Type B pancreatic cell (in vitro differentiated cells): ENCODE measurements around the gene MT1E. TPM values are rescaled to one million over a fixed set of nuclear protein-coding genes. Genes with fewer than 3 reads are reported as not detected.

Experiments
- DNase-seq: peaks from one replicate; pipeline ENCODE4 v3.0.0; 2021; ENCODE audit warnings: mixed read lengths; ENCODE audit not compliant: unreplicated experiment; ENCODE audit errors: extremely low spot score
- H3K27ac Mint-ChIP-seq: 2 replicates; pipeline ENCODE4 v1.8.0; 2021; ENCODE audit warnings: mild to moderate bottlenecking, mixed read lengths
- H3K27me3 Mint-ChIP-seq: 2 replicates; pipeline ENCODE4 v1.8.0; 2021; ENCODE audit warnings: mixed read lengths
- H3K36me3 Mint-ChIP-seq: 2 replicates; pipeline ENCODE4 v1.8.0; 2021; ENCODE audit warnings: mixed read lengths
- H3K4me1 Mint-ChIP-seq: one replicate; pipeline ENCODE4 v1.8.0; 2021; ENCODE audit warnings: mixed read lengths; ENCODE audit not compliant: unreplicated experiment
- H3K4me3 Mint-ChIP-seq: 2 replicates; pipeline ENCODE4 v1.8.0; 2021; ENCODE audit warnings: mild to moderate bottlenecking, mixed read lengths
- H3K9me3 Mint-ChIP-seq: 2 replicates; pipeline ENCODE4 v1.8.0; 2021; ENCODE audit warnings: mixed read lengths
- CTCF ChIP-seq: fragments of 200-600 bp; sonication (generic); conservative IDR thresholded peaks from 2 replicates; pipeline ENCODE4 v1.5.0; 2021; ENCODE audit warnings: antibody characterized with exemption, mild to moderate bottlenecking
- total RNA-seq: library from RNA; stranded (reverse); gene quantifications from 2 replicates; pipeline ENCODE4 v1.2.1, GENCODE V29; 2021; ENCODE audit warnings: low replicate concordance

The MT1E gene
- total RNA-seq, 1 donor from 2014 or later: 7.8 TPM

GRCh38 chr16:56607675-56608042, 17.9 kb upstream of the MT1E start:
- Mint-ChIP-seq H3K9me3 (no peaks in the 10 kb centered on the region), H3K27ac (peak overlapping the region; percentile 49), H3K27me3 (peaks cover 39% of the 10 kb centered on the region), H3K4me1 (peaks cover 40% of the 10 kb centered on the region), H3K4me3 (peak overlapping the region; percentile 62), H3K36me3 (no peaks in the 10 kb centered on the region)
- no peak for DNase-seq
- no peak for TF ChIP-seq CTCF

- Mint-ChIP-seq H3K27me3 (peaks cover 40% of the 10 kb centered on the region), H3K36me3 (no peaks in the 10 kb centered on the region), H3K9me3 (no peaks in the 10 kb centered on the region), H3K4me1 (peaks cover 40% of the 10 kb centered on the region), H3K27ac (peak within 1 kb of the TSS; percentile 62), H3K4me3 (peak within 1 kb of the TSS; percentile 86)
- peak; percentile 84 for DNase-seq
- TF ChIP-seq CTCF: no peak
Measured at GRCh38 chr16:56608043-56608875, 17.3 kb upstream of the MT1E start, which contains the start of gene MT2A. TSS of gene MT2A (plus strand) at chr16:56608584. CDS start at chr16:56608656, 72 bp downstream.

- H3K27me3 Mint-ChIP-seq: peaks cover 42% of the 10 kb centered on the region
- DNase-seq: no peak
- no peak for TF ChIP-seq CTCF
- no peaks in the 10 kb centered on the region for H3K36me3 Mint-ChIP-seq
- peak overlapping the region; percentile 86 for H3K4me3 Mint-ChIP-seq
- no peaks in the 10 kb centered on the region for H3K9me3 Mint-ChIP-seq
- peaks cover 40% of the 10 kb centered on the region for H3K4me1 Mint-ChIP-seq
- peak overlapping the region; percentile 62 for H3K27ac Mint-ChIP-seq
Measured at GRCh38 chr16:56608876-56609462, 16.6 kb upstream of the MT1E start.

GRCh38 chr16:56609463-56609921, 16.1 kb upstream of the MT1E start:
- peak overlapping the region; percentile 62 for H3K27ac Mint-ChIP-seq

More at GRCh38 chr16:56609463-56609921, 16.1 kb upstream of the MT1E start:
- H3K36me3 Mint-ChIP-seq: no peaks in the 10 kb centered on the region
- peak; percentile 29 for TF ChIP-seq CTCF
- H3K9me3 Mint-ChIP-seq: no peaks in the 10 kb centered on the region
- peak overlapping the region; percentile 86 for H3K4me3 Mint-ChIP-seq
- DNase-seq: no peak
- peaks cover 40% of the 10 kb centered on the region for H3K4me1 Mint-ChIP-seq
- peaks cover 47% of the 10 kb centered on the region for H3K27me3 Mint-ChIP-seq
